ENCODE data around the gene SECTM1. TPM values are rescaled to one million over a fixed set of nuclear protein-coding genes. Genes with fewer than 3 reads are reported as not detected.
A peak's percentile ranks its signal among the peaks of the same experiment; 100 is the strongest.

Gene SECTM1
- total RNA-seq, 1 experiment from 2014 or later, result 0.51 TPM

DNA sequence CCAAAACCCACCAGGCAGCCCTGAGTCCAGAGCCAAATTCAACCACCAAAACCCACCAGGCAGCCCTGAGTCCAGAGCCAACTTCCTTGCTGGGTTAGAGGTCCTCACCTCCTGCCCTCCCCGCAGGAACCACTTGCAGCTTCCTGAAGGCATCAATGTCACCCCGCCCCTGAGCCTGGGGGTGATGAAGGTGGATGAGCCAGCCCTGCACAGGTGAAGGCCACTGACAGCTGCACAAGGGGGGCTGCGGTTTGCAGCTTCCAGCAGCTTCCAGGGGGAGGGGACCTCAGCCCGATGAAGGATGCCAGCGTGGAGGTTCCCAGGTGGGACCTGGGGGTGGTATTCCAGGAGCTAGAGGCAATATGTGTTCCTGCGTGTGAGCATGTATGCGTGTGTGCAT lies 52.5 kb downstream of the SECTM1 start:
- DNase-seq (ENCODE audit: low read depth), result no peak

DNA sequence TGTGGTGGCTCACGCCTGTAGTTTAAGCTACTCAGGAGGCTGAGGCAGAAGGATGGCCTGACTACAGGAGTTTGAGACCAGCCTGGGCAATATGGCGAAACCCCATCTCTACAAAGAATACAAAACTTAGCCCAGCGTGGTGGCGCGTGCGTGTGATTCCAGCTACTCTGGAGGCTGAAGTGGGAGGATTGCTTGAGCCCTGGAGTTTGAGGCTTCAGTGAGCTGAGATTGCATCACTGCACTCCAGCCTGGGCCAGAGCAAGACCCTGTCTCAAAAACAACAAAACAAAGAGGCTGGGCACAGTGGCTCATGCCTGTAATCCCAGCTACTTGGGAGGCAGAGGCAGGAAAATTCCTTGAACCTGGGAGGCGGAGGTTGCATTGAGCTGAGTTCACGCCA lies 53.0 kb downstream of the SECTM1 start:
- no peak for DNase-seq (ENCODE audit: low read depth)

DNA sequence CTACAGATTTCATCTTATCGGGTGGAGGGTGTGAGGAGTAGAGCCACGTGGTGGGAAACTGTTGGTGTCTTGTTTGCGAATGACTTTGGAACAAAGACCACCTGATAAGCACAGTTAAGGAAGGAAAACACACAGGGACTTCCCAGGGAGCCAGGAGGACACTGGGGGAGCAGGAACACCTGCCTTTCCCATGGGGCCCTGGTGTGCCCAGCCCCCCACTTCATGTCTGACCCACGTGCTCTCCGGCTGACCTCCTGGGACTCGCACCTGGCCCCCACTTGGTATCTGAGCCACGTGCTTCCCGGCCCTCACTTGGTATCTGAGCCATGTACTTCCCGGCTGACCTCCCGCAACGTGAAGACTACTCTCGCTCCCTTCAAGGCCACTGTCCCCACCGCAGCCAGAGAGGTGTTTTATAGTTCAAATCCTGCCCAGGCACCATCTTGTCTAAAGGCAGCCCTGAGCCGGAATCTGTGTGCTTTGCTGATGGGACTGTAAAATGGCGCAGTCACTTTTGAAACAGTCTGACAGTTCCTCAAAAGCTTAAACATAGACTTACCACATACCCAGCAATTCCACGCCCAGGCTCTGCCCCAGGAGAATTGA lies 54.7 kb downstream of the SECTM1 start:
- DNase-seq (ENCODE audit: low read depth), result no peak

DNA sequence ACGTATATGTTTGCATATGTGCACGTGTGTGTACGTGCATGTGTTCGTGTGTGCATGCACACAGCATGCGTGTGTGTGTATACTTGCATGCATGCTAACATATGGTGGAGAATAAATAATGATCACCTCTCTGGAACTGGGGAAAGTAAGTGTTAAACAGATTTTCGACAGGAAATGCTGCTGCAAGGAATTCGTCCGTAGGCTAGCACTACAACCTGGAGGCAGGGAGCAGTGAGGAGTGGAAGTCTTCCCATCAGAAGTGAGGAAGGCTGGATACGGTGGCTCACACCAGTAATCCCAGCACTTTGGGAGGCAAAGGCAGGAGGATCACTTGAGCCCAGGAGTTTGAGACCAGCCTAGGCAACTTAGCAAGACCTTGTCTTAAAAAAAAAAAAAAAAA lies 55.3 kb downstream of the SECTM1 start:
- no peak for DNase-seq (ENCODE audit: low read depth)

DNA sequence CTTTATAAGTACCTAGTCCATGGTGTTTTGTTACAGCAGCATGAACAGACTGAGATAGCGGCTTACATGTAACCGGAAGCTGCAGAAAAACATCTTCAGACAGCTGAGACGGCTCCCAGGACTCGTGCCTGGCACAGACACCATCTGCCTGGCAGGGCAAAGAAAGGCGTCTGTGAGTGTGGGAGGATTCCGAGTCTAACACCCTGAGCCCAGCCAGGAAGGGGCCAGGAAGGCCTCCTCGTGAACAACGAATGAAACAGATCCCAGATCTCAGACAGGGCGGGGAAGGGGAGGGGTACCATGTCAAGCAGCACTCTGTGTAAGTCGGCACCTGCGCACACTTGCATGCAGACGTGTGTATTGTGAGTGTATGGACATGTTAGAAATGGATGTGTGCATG lies 55.7 kb downstream of the SECTM1 start:
- DNase-seq (ENCODE audit: low read depth), result no peak

DNA sequence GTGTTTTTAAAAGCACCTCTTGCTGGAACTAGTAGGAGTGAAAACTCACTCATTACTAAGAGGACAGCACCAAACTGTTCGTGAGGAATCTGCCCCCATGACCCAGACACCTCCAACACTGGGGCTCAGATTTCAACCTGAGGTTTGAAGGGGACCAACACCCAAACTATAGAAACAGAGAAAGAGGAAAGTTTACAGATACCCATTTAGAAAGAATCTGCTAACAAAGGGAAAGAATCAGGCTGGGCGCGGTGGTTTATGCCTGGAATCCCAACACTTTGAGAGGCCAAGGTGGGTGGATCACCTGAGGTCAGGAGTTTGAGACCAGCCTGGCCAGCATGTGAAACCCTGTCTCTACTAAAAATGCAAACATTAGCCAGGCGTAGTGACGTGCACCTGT lies 56.6 kb downstream of the SECTM1 start:
- DNase-seq (ENCODE audit: low read depth), result no peak

DNA sequence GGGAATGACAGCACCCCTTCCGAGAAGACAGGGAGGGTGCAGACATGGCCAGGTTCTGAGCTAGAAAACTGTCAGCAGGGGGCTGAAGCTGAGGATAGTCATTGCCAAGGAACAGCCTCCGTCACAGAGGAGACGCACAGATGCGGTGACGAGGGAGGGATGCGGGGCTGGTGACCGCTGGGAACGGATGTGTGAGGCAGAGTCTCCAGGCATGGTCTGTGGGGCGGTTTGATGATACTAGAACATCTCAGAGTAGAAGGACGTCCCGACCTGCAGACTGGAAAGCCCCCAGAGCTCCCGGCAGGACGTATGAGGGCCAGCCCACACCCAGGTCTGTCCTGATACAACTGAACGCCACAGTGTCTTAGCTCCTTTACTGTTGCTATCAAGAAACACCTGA lies 58.2 kb downstream of the SECTM1 start:
- DNase-seq (ENCODE audit: low read depth), result no peak

DNA sequence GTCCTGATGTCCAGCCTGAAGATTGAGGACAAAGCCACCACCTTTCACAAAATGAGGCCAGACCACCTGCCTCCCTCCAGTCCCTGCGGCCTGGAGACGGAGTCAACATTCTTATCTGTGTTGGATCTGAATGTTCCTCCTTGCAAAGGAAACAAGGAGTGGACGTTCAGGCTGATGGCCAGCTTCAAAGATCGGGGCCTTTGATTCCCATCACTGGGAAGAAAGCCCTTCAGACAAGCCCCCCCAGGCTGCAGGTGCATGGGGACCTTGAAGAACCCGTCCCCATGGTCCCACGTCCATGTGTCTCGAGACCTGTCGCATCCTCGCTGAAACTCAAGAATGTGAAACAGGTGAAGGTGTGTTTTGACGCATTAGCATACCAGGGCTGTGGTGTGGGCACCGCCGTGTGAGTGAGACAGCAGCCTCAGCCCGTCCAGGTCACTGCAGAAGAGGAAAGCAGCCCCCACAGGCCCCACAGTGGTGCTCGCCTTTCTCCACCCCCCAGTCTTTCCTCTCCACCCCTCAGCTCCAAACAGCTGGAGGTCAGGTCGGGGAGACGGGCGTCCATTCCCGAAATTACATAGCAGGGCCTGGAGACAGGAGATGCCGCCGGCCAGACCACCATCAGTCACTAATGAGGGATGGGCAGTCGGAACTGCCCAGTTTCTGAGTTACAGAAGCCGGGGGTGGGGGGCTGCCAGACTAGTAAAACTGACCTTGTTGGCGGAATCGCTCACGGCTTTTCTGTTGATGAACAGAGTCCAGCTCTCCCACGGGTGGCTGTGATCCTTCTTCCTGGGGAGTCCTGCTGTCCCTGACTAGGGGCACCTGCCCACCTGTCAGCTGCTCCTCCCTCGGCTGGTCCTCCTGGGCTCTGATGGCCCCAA lies 59.2 kb downstream of the SECTM1 start:
- no peak for DNase-seq (ENCODE audit: low read depth)

DNA sequence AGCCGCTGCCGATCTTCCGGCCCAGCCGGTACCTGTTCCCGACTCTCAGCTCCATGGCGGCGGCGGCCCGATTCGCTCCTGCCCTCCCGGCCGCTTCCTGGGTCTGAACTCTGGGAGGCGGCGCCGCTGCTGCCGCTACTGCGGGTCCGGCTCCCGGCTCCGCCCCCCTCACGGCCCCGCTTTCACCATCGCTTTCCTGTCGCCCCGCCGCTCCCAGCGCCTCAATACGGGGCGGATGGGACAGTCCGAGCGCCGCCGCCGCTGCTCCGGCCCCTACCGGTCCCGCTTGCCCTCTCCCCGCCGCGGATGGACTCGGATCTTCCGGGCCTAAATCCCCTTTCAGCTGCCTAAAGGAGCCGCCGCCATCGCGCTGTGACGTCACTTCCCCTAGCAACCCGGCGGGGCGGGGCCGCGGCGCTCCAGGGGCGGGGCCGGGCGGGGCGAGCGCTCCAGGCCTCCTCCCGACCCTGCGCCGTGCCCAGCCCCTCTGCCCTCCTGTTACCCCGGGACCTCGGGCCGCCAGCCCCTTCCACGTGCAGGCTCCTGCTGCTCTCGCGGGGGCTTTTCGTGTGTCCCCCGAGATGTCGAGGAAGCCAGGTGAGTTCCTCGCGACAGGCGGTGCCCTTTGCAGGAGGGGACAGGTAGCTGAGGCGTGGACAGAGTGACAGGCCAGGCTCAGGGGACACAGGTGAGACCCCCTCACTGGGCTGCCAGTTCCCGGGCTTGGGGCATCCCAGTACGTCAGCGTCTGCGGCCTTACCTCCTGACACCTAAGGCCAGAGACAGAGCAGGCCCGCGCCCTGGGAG lies 60.0 kb downstream of the SECTM1 start, which contains the start of gene CSNK1D:
TSS of gene CSNK1D (minus strand) at position 374 of the 807 bp plus-strand sequence. CDS start at position 55, 319 bp downstream.
- peak; percentile 93 for DNase-seq (ENCODE audit: low read depth)

DNA sequence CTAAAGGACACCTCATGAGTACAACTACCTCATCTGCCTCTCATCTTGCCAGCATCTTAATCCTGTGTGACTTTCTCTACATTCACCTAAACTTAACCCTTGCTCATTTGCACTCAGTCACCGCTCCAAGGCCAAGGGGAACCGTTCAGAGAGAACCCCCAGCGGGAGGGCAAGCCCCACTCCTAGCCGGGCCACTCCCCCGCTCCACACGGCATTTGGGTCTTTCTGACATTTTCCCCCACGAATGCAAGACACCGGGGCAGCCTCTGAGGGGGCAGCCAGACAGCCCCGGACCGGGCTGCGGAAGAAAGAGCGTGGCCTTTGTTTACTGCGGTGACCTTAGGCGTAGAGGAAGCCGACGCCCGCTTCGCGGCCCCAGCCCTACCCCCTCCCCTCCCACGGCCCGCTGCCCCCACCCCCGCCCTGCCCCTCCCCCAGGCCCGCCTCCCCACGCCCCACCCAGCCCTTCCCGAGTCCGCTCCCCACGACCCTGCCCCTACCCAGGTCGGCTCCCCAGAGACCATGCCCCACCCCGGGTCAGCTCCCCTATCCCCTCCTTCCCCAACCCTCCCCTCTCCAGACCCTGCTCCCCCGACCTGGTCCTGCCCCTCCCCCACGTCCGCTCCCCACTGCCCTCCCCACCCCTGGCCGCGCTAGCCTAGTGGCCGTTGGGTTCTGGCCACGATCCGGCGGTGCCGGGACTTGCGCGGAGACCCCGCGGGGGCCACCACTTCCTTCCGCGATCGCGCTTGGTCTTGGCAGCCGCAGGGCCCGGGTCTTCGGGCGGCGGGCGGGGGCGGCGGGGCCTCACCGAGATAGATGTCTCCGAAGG lies 60.9 kb downstream of the SECTM1 start:
- DNase-seq (ENCODE audit: low read depth), result no peak

DNA sequence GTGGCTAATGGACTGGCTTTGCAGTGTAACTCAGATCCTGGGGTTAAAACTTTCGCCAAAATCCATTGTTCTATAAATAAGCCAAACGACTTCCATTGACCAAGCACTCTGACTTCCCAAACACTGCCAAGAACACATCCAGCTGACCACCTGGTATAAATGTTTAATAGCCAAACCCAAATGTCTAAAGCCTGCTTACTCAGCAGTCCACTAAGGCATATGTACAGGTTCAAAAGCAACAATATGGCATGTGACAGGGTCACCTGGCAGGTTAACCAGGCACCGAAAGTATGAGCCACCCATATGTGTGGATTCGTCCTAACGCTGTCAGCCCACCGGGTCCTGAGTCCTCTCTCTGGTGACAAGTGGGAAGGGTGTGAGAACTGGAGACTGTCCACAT lies 62.2 kb downstream of the SECTM1 start:
- DNase-seq (ENCODE audit: low read depth), result no peak

Other genes with a start within 250 kb of the SECTM1 start
- gene FASN, start 235.5 kb downstream of the SECTM1 start, total RNA-seq (2014; rRNA removed; shearing (Covaris generic)), result 49.5 and 65.1 TPM in 2 replicates
- gene CCDC57, start 120.9 kb downstream of the SECTM1 start, total RNA-seq (2014; rRNA removed; shearing (Covaris generic)), result 7.9 and 36.5 TPM in 2 replicates
- gene SLC16A3, start 104.7 kb downstream of the SECTM1 start, total RNA-seq (2014; rRNA removed; shearing (Covaris generic)), result 26.7 and 57.7 TPM in 2 replicates
- 16.5 and 25.1 TPM in 2 replicates for gene CSNK1D, start 60.1 kb downstream of the SECTM1 start, total RNA-seq (2014; rRNA removed; shearing (Covaris generic))
- not detected in 2 replicates for gene CD7, start 16.2 kb downstream of the SECTM1 start, total RNA-seq (2014; rRNA removed; shearing (Covaris generic))
- not detected in 2 replicates for gene TEX19, start 25.5 kb upstream of the SECTM1 start, total RNA-seq (2014; rRNA removed; shearing (Covaris generic))
- not detected in 2 replicates for gene UTS2R, start 38.0 kb upstream of the SECTM1 start, total RNA-seq (2014; rRNA removed; shearing (Covaris generic))
- gene HEXD, start 84.6 kb upstream of the SECTM1 start, total RNA-seq (2014; rRNA removed; shearing (Covaris generic)), result 4.9 and 9.4 TPM in 2 replicates
- gene OGFOD3, start 84.8 kb upstream of the SECTM1 start, total RNA-seq (2014; rRNA removed; shearing (Covaris generic)), result 38.6 and 39.8 TPM in 2 replicates
- gene CYBC1, start 117.0 kb upstream of the SECTM1 start, total RNA-seq (2014; rRNA removed; shearing (Covaris generic)), result 26.3 and 59.3 TPM in 2 replicates
- gene NARF, start 125.0 kb upstream of the SECTM1 start, total RNA-seq (2014; rRNA removed; shearing (Covaris generic)), result 42.3 and 59.4 TPM in 2 replicates
- gene FOXK2, start 186.0 kb upstream of the SECTM1 start, total RNA-seq (2014; rRNA removed; shearing (Covaris generic)), result 18.2 and 23.1 TPM in 2 replicates

Measured in Daoy (cell line).